RWPE2 (cell line): ENCODE measurements around the gene PLXNA3.

Experiments used
- ATAC-seq: fragments of 200-7000 bp; cut with Tn5 transposase; 3 replicates; pipeline ENCODE4 v1.9.1; 2021; ENCODE audit warnings: low read depth
- DNase-seq: peaks from one replicate; pipeline ENCODE4 v3.0.0-alpha.2; 2020; ENCODE audit warnings: low spot score
- H3K27ac ChIP-seq: fragments of 450-650 bp; 2 replicates; pipeline ENCODE4 v1.5.1; 2017; ENCODE audit warnings: mild to moderate bottlenecking; ENCODE audit not compliant: poor library complexity, severe bottlenecking
- H3K27me3 ChIP-seq: fragments of 250-450 bp; sonication (Bioruptor Pico); 2 replicates; pipeline ENCODE4 v1.5.1; 2021; ENCODE audit warnings: mild to moderate bottlenecking, moderate library complexity; ENCODE audit not compliant: insufficient read depth, poor library complexity, severe bottlenecking
- H3K36me3 ChIP-seq: fragments of 250-450 bp; sonication (Bioruptor Pico); 2 replicates; pipeline ENCODE4 v1.5.1; 2020; ENCODE audit warnings: low read depth, mild to moderate bottlenecking, moderate library complexity
- H3K4me1 ChIP-seq: fragments of 250-450 bp; sonication (Bioruptor Pico); 2 replicates; pipeline ENCODE4 v1.5.1; 2021; ENCODE audit warnings: mild to moderate bottlenecking, moderate library complexity; ENCODE audit not compliant: insufficient read depth, poor library complexity, severe bottlenecking
- H3K4me3 ChIP-seq: fragments of 250-450 bp; sonication (Bioruptor Pico); 2 replicates; pipeline ENCODE4 v1.5.1; 2021; ENCODE audit warnings: mild to moderate bottlenecking, moderate library complexity; ENCODE audit not compliant: severe bottlenecking
- H3K9me3 ChIP-seq: fragments of 250-450 bp; sonication (Bioruptor Pico); 2 replicates; pipeline ENCODE4 v1.5.1; 2021; ENCODE audit warnings: mild to moderate bottlenecking, moderate library complexity; ENCODE audit not compliant: severe bottlenecking
- CTCF ChIP-seq: fragments of 450-650 bp; IDR thresholded peaks from one replicate; pipeline ENCODE4 v1.5.1; 2017; ENCODE audit warnings: mild to moderate bottlenecking, moderate library complexity; ENCODE audit not compliant: poor library complexity, severe bottlenecking

The PLXNA3 gene

GRCh38 chrX:154452823-154453222 is 5.3 kb upstream of the PLXNA3 start:
- Histone ChIP-seq H3K4me1 (no peaks in the 10 kb centered on the region), H3K27me3 (no peaks in the 10 kb centered on the region), H3K4me3 (no peak overlapping the region), H3K9me3 (no peaks in the 10 kb centered on the region), H3K27ac (no peak overlapping the region), H3K36me3 (0 out of 2 replicates have a peak, but pooled peaks cover 3% of the 10 kb centered on the region)
- DNase-seq (no peak), ATAC-seq (no peak)
- TF ChIP-seq CTCF, result no peak

GRCh38 chrX:154457491-154458115 is 478 bp upstream of the PLXNA3 start:
- no peak for DNase-seq

GRCh38 chrX:154458954-154459778 is 1.1 kb downstream of the PLXNA3 start:
- peak overlapping the region; percentile 60 for H3K27ac ChIP-seq
- H3K4me1 ChIP-seq, result no peaks in the 10 kb centered on the region
- H3K36me3 ChIP-seq, result peaks cover 7% of the 10 kb centered on the region
- ATAC-seq, result peak; percentile 60
- TF ChIP-seq CTCF, result no peak
- no peaks in the 10 kb centered on the region for H3K27me3 ChIP-seq
- H3K9me3 ChIP-seq, result no peaks in the 10 kb centered on the region
- no peak for DNase-seq
- peak overlapping the region; percentile 90 for H3K4me3 ChIP-seq

More at GRCh38 chrX:154457491-154458115, 478 bp upstream of the PLXNA3 start:
- Histone ChIP-seq H3K9me3 (no peaks in the 10 kb centered on the region), H3K4me3 (peak overlapping the region; percentile 90), H3K4me1 (no peaks in the 10 kb centered on the region), H3K27me3 (no peaks in the 10 kb centered on the region), H3K36me3 (peaks cover 11% of the 10 kb centered on the region), H3K27ac (peak overlapping the region; percentile 60)
- no peak; the same call in 2 of the 3 replicates for ATAC-seq
- no peak for TF ChIP-seq CTCF

GRCh38 chrX:154459832-154460231 is 1.8 kb downstream of the PLXNA3 start:
- Histone ChIP-seq H3K4me3 (peak overlapping the region; percentile 90), H3K9me3 (no peaks in the 10 kb centered on the region), H3K4me1 (no peaks in the 10 kb centered on the region), H3K27ac (peak overlapping the region; percentile 60), H3K27me3 (no peaks in the 10 kb centered on the region), H3K36me3 (peaks cover 10% of the 10 kb centered on the region)
- TF ChIP-seq CTCF, result no peak
- DNase-seq (no peak), ATAC-seq (peak; percentile 17; the same call in 2 of the 3 replicates)

GRCh38 chrX:154460326-154460725 is 2.2 kb downstream of the PLXNA3 start:
- Histone ChIP-seq H3K4me3 (no peak overlapping the region), H3K4me1 (no peaks in the 10 kb centered on the region), H3K9me3 (no peaks in the 10 kb centered on the region), H3K27ac (no peak overlapping the region), H3K36me3 (peaks cover 10% of the 10 kb centered on the region), H3K27me3 (no peaks in the 10 kb centered on the region)
- DNase-seq (no peak), ATAC-seq (no peak)
- no peak for TF ChIP-seq CTCF
